HG02852 (cell line): Measurements from ENCODE around the gene ZNF512.
"Not testable (repeated sequence)": the region's sequence is repeated elsewhere in the genome, so short reads cannot be mapped to it uniquely, and the experiment has no call there.

Experiments
- ATAC-seq: cut with Tn5 transposase; IDR thresholded peaks from one replicate; pipeline ENCODE4 v1.9.1; 2021; ENCODE audit warnings: mild to moderate bottlenecking, moderate library complexity; ENCODE audit not compliant: unreplicated experiment

Gene ZNF512

GRCh38 chr2:27582695-27583389, at the start of gene ZNF512:
TSS of gene ZNF512 (plus strand) at chr2:27583042. CDS start at chr2:27583113, 71 bp downstream.
- ATAC-seq: peak; percentile 97

GRCh38 chr2:27537287-27537686, 45.6 kb upstream of the ZNF512 start:
- ATAC-seq: no peak

GRCh38 chr2:27538839-27539450, 43.9 kb upstream of the ZNF512 start:
- ATAC-seq: not testable (repeated sequence)

GRCh38 chr2:27539649-27540048, 43.2 kb upstream of the ZNF512 start:
- ATAC-seq: not testable (repeated sequence)

- ATAC-seq: no peak
Observed at GRCh38 chr2:27544143-27544821, 38.6 kb upstream of the ZNF512 start.

GRCh38 chr2:27545348-27546141, 37.3 kb upstream of the ZNF512 start:
- no peak for ATAC-seq

- no peak for ATAC-seq
Observed at GRCh38 chr2:27549303-27549702, 33.5 kb upstream of the ZNF512 start.

- ATAC-seq: no peak
Observed at GRCh38 chr2:27551514-27551913, 31.3 kb upstream of the ZNF512 start.

- ATAC-seq: no peak
Observed at GRCh38 chr2:27552941-27553340, 29.9 kb upstream of the ZNF512 start.

- not testable (repeated sequence) for ATAC-seq
Observed at GRCh38 chr2:27554451-27554850, 28.4 kb upstream of the ZNF512 start.

GRCh38 chr2:27559228-27559627, 23.6 kb upstream of the ZNF512 start:
- ATAC-seq: no peak

- ATAC-seq: no peak
Observed at GRCh38 chr2:27561060-27561459, 21.8 kb upstream of the ZNF512 start.

GRCh38 chr2:27566628-27567027, 16.2 kb upstream of the ZNF512 start:
- no peak for ATAC-seq

GRCh38 chr2:27569398-27569797, 13.4 kb upstream of the ZNF512 start:
- no peak for ATAC-seq

GRCh38 chr2:27571197-27571596, 11.6 kb upstream of the ZNF512 start:
- ATAC-seq: no peak

- ATAC-seq: no peak
Observed at GRCh38 chr2:27571681-27572080, 11.2 kb upstream of the ZNF512 start.

GRCh38 chr2:27572439-27572838, 10.4 kb upstream of the ZNF512 start:
- ATAC-seq: no peak

- no peak for ATAC-seq
Observed at GRCh38 chr2:27572998-27573429, 9.8 kb upstream of the ZNF512 start.

GRCh38 chr2:27573452-27573851, 9.4 kb upstream of the ZNF512 start:
- no peak for ATAC-seq

GRCh38 chr2:27581417-27582128, 1.3 kb upstream of the ZNF512 start:
- ATAC-seq: no peak
